Breast epithelium (tissue), 3 donors: ENCODE results near the gene RAB7A.

ENCODE experiments used
- CTCF ChIP-seq, 3 donors: fragments of 450-650 bp; IDR thresholded peaks; one replicate each; pipeline ENCODE4 v1.5.1; 2016 to 2017; ENCODE audit warnings: antibody characterized with exemption in 3 of 3, mild to moderate bottlenecking in 3 of 3, moderate library complexity in 3 of 3
- POLR2A ChIP-seq: fragments of 450-650 bp; IDR thresholded peaks from one replicate; pipeline ENCODE4 v1.6.1; 2016; ENCODE audit warnings: antibody characterized with exemption, mild to moderate bottlenecking, moderate library complexity

- TF ChIP-seq CTCF (IDR thresholded peaks at IDR 0.05) (no peak), POLR2A (no peak)
These were observed 24.4 kb upstream of the RAB7A start for GRCh38 chr3:128701342-128702212.
